H1 (cell line): Measurements from ENCODE around the gene RASL10A. TPM values are rescaled to one million over a fixed set of nuclear protein-coding genes. Genes with fewer than 3 reads are reported as not detected.

Experiments
- ASH2L ChIP-seq: fragments of 200-600, 300-600 bp; sonication (generic); IDR thresholded peaks from one replicate; pipeline ENCODE4 v1.7.1; 2017; ENCODE audit warnings: low read length
- ATF3 ChIP-seq: IDR thresholded peaks from 2 replicates; pipeline ENCODE4 v1.6.1; 2011; ENCODE audit warnings: low read depth, mild to moderate bottlenecking, low read length; ENCODE audit not compliant: insufficient read depth
- CHD7 ChIP-seq: fragments of 300-600 bp; sonication (generic); IDR thresholded peaks from 2 replicates; pipeline ENCODE4 v1.7.1; 2012; ENCODE audit warnings: low read length, moderate library complexity, mild to moderate bottlenecking, inconsistent platforms; ENCODE audit not compliant: insufficient replicate concordance
- EGR1 ChIP-seq: IDR thresholded peaks from 2 replicates; pipeline ENCODE4 v1.6.1; 2011; ENCODE audit warnings: low read depth, low read length, borderline replicate concordance
- polyA plus RNA-seq, 7 experiments: library from polyadenylated mRNA; depleted of rRNA in 3 of 7; stranded (reverse) in 5 of 7; unstranded in 2 of 7; fragments of >200 nt in 5 of 7; fragments of 200-250 nt in 2 of 7; gene quantifications; 1 replicate in 5 of 7; 2 replicates in 1 of 7; 4 replicates in 1 of 7; pipeline versions ENCODE4 v1.2.1 to v1.2.3, GENCODE V29; 2011 to 2013; ENCODE audit warnings: missing spikeins in 2 of 7, mixed read lengths in 2 of 7
- total RNA-seq: library from RNA; stranded (reverse); fragmentation: NEBNext Ultra II Directional; extraction: Animal tissue kit (Norgen Biotek cat#: 25700); gene quantifications from 2 replicates; pipeline ENCODE4 v1.2.1, GENCODE V29; 2021

The RASL10A gene
- total and polyA plus RNA-seq, 2 of the 8 experiments (the other 6 are each of a cell fraction or from before 2014, with no cell fraction given), result 1.1 to 1.5 TPM

GRCh38 chr22:29313126-29313575, 2.3 kb downstream of the RASL10A start (continued):
- TF ChIP-seq CHD7 (no peak), ATF3 (peak; percentile 96), ASH2L (peak; percentile 37), EGR1 (no peak)
